Mesendoderm (in vitro differentiated cells): ENCODE measurements around the gene RAB17.

ENCODE experiments used
- DNase-seq: peaks from one replicate; pipeline ENCODE4 v3.0.0; 2013
- H2AK5ac ChIP-seq: 2 replicates; pipeline ENCODE4 v1.6.1; 2013; ENCODE audit warnings: low read length, inconsistent platforms
- H2BK120ac ChIP-seq: 2 replicates; pipeline ENCODE4 v1.6.1; 2013; ENCODE audit warnings: low read depth, mild to moderate bottlenecking, low read length, moderate library complexity, mixed read lengths
- H2BK15ac ChIP-seq: replicated peaks from 2 replicates; pipeline ENCODE4 v1.6.1; 2013; ENCODE audit warnings: low read depth, mild to moderate bottlenecking, moderate library complexity
- H2BK5ac ChIP-seq: 2 replicates; pipeline ENCODE4 v1.6.1; 2013; ENCODE audit warnings: low read length, inconsistent platforms
- H3K18ac ChIP-seq: 2 replicates; pipeline ENCODE4 v1.6.1; 2013; ENCODE audit warnings: mild to moderate bottlenecking, low read length, mixed read lengths
- H3K23ac ChIP-seq: one replicate; pipeline ENCODE4 v1.6.1; 2013; ENCODE audit warnings: low read length
- H3K27ac ChIP-seq: 2 replicates; pipeline ENCODE4 v1.5.1; 2013; ENCODE audit warnings: low read depth, mild to moderate bottlenecking, inconsistent platforms, low read length, moderate library complexity
- H3K27me3 ChIP-seq: 2 replicates; pipeline ENCODE4 v1.6.1; 2013; ENCODE audit warnings: low read length, control low read depth, mild to moderate bottlenecking, inconsistent platforms; ENCODE audit not compliant: insufficient read depth, poor library complexity
- H3K36me3 ChIP-seq: 2 replicates; pipeline ENCODE4 v1.6.1; 2013; ENCODE audit warnings: low read length, inconsistent platforms; ENCODE audit not compliant: control insufficient read depth, insufficient read depth
- H3K4ac ChIP-seq: one replicate; pipeline ENCODE4 v1.6.1; 2013; ENCODE audit warnings: low read depth, mild to moderate bottlenecking, low read length, moderate library complexity
- H3K4me1 ChIP-seq: 2 replicates; pipeline ENCODE4 v1.6.1; 2013; ENCODE audit warnings: low read depth, low read length, inconsistent platforms; ENCODE audit not compliant: control insufficient read depth
- H3K4me2 ChIP-seq: 2 replicates; pipeline ENCODE4 v1.6.1; 2013; ENCODE audit warnings: low read length
- H3K4me3 ChIP-seq: 2 replicates; pipeline ENCODE4 v1.5.1; 2013; ENCODE audit warnings: mild to moderate bottlenecking, low read length
- H3K56ac ChIP-seq: one replicate; pipeline ENCODE4 v1.6.1; 2013; ENCODE audit warnings: low read length
- H3K79me1 ChIP-seq: 2 replicates; pipeline ENCODE4 v1.6.1; 2013; ENCODE audit warnings: low read length, inconsistent platforms
- H3K79me2 ChIP-seq: 2 replicates; pipeline ENCODE4 v1.6.1; 2013; ENCODE audit warnings: mild to moderate bottlenecking, low read length; ENCODE audit not compliant: control insufficient read depth, insufficient read depth
- H3K9ac ChIP-seq: 2 replicates; pipeline ENCODE4 v1.6.1; 2013; ENCODE audit warnings: low read length, inconsistent platforms
- H4K5ac ChIP-seq: one replicate; pipeline ENCODE4 v1.6.1; 2013; ENCODE audit warnings: low read length
- H4K8ac ChIP-seq: one replicate; pipeline ENCODE4 v1.6.1; 2013; ENCODE audit warnings: low read depth, mild to moderate bottlenecking, control low read depth, low read length, moderate library complexity
- WGBS: extraction: QIAGEN DNeasy Blood & Tissue Kit; methylation state at CpG from one replicate; pipeline ENCODE4 v1.1.7; 2013; ENCODE audit warnings: low lambda C conversion rate, missing lambda C conversion rate; ENCODE audit not compliant: insufficient coverage; ENCODE audit errors: extremely low coverage; 5-methylcytosine and 5-hydroxymethylcytosine counted together

The RAB17 gene

DNA sequence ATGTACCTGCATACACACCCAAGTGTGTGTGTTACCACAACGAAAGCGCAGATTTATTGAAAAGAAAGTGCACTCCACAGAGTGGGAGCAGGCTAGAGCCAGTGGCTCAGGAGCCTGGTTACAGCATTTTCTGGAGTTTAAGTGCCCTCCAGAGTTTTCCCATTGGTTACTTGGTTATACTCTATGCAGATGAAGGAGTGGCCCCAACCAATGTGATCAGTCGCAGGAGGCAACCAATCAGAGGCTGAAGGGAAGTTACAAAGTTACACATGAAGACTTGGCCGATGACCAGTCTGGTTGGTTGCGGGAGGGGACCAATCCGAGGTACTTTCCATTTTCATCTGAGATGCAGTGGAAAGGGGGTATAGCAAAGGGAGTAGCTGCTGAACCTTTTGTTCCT is 37.6 kb downstream of the RAB17 start:
- Histone ChIP-seq H2BK15ac (no peak overlapping the region), H3K36me3 (peaks cover 2% of the 10 kb centered on the region), H3K27ac (no peak overlapping the region), H3K56ac (no peak overlapping the region), H3K4me2 (no peak overlapping the region), H3K9ac (no peak overlapping the region), H4K5ac (no peak overlapping the region), H3K23ac (no peak overlapping the region), H3K79me1 (no peaks in the 10 kb centered on the region), H4K8ac (no peak overlapping the region), H3K4me3 (no peak overlapping the region), H2BK5ac (no peak overlapping the region), H2AK5ac (no peak overlapping the region), H3K4me1 (no peaks in the 10 kb centered on the region), H3K18ac (no peak overlapping the region), H3K27me3 (no peaks in the 10 kb centered on the region), H3K79me2 (no peaks in the 10 kb centered on the region), H2BK120ac (no peak overlapping the region), H3K4ac (no peak overlapping the region)
- WGBS: no CpG with 5 or more reads among the region's 6 CpGs
- no peak for DNase-seq

- H4K8ac ChIP-seq: no peak overlapping the region
- no peak overlapping the region for H3K4me3 ChIP-seq
Observed at GRCh38 chr2:237551071-237551574, 39.4 kb downstream of the RAB17 start.

DNA sequence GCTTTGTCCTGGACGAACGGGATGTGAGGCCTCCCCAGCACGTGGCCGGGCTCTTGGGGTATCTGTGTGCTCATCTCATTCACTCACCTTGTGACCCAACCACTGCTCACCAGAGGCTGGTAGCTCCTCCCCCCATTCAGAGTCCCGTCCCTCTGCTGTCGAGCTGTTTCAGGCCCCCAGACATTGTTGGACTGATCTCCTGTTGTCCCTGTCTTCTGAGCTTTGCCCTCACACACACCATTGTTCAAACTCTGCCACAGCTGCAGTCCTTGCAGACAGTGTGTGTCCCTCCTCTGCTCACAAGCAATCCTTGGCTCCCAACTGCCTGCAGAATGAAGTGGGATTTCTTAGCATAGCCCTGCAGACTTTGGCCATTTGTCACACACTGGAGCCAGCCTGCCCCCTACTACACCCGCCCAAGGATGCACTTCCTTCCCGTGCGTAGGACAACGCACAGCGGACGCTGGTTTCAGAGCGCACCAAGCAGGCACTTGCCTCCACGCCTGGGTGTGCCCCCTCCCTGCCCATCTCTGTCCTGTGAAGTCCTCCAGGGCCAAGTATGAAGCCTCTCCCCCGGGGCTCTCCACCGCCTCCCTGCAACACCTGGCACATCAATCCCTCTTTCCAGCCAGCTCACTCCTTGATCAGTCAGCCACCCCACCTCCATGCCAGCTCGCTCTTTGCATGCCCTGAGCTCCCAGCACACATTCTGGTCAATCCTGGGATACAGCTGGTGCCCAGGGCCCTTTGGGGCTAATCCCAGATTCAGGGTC is 40.7 kb downstream of the RAB17 start:
- Histone ChIP-seq H3K4me3 (no peak overlapping the region), H3K4ac (no peak overlapping the region), H3K79me1 (no peaks in the 10 kb centered on the region), H3K4me1 (peaks cover 6% of the 10 kb centered on the region), H2BK15ac (no peak overlapping the region), H2BK5ac (peak overlapping the region; percentile 40), H3K27ac (no peak overlapping the region), H3K36me3 (peaks cover 2% of the 10 kb centered on the region), H3K23ac (no peak overlapping the region), H2AK5ac (no peak overlapping the region), H3K9ac (no peak overlapping the region), H3K79me2 (no peaks in the 10 kb centered on the region), H4K5ac (no peak overlapping the region), H3K56ac (no peak overlapping the region), H3K4me2 (no peak overlapping the region), H3K18ac (no peak overlapping the region), H4K8ac (no peak overlapping the region), H3K27me3 (no peaks in the 10 kb centered on the region), H2BK120ac (no peak overlapping the region)
- no CpG with 5 or more reads among the region's 17 CpGs for WGBS
- DNase-seq: no peak

More at GRCh38 chr2:237551071-237551574, 39.4 kb downstream of the RAB17 start:
- H3K4ac ChIP-seq: no peak overlapping the region
- H2AK5ac ChIP-seq: no peak overlapping the region
- no peaks in the 10 kb centered on the region for H3K27me3 ChIP-seq
- peaks cover 6% of the 10 kb centered on the region for H3K4me1 ChIP-seq
- no CpG with 5 or more reads among the region's 16 CpGs for WGBS
- no peak overlapping the region for H3K18ac ChIP-seq
- no peak overlapping the region for H3K23ac ChIP-seq
- no peak overlapping the region for H3K27ac ChIP-seq
- no peak overlapping the region for H3K56ac ChIP-seq
- no peak for DNase-seq
- H2BK5ac ChIP-seq: no peak overlapping the region
- H3K79me2 ChIP-seq: no peaks in the 10 kb centered on the region
- no peak overlapping the region for H2BK15ac ChIP-seq
- peaks cover 2% of the 10 kb centered on the region for H3K36me3 ChIP-seq
- no peaks in the 10 kb centered on the region for H3K79me1 ChIP-seq
- H3K9ac ChIP-seq: no peak overlapping the region
- no peak overlapping the region for H3K4me2 ChIP-seq
- H2BK120ac ChIP-seq: no peak overlapping the region
- no peak overlapping the region for H4K5ac ChIP-seq

DNA sequence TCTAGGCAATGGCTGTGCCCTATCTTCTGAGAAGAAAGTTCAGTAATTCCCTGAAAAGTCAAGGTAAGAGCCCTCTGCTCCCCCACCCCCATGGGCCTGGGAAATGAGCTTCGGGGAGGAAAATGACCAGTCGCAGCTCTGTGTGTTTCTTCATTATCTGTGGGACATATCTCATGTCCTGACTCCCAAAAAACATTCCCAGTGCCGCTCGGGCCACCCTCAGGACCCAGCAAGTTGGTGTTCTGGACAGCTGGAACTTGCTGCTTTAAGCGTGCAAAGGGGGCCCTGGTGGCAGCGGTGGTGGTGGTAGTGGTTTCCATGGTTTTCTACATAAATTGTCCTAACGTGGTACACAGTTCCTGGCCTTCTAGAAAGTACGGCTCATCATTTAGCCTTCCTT is 41.3 kb downstream of the RAB17 start:
- Histone ChIP-seq H3K23ac (no peak overlapping the region), H4K8ac (no peak overlapping the region), H3K27ac (no peak overlapping the region), H3K4me1 (peaks cover 6% of the 10 kb centered on the region), H3K27me3 (no peaks in the 10 kb centered on the region), H3K56ac (no peak overlapping the region), H2AK5ac (no peak overlapping the region), H2BK5ac (peak overlapping the region; percentile 40), H3K4me3 (no peak overlapping the region), H3K9ac (no peak overlapping the region), H2BK120ac (no peak overlapping the region), H2BK15ac (no peak overlapping the region), H3K4me2 (no peak overlapping the region), H3K36me3 (peaks cover 2% of the 10 kb centered on the region), H3K4ac (no peak overlapping the region), H3K18ac (no peak overlapping the region), H3K79me1 (no peaks in the 10 kb centered on the region), H4K5ac (no peak overlapping the region), H3K79me2 (no peaks in the 10 kb centered on the region)
- no peak for DNase-seq
- WGBS: no CpG with 5 or more reads among the region's 8 CpGs

DNA sequence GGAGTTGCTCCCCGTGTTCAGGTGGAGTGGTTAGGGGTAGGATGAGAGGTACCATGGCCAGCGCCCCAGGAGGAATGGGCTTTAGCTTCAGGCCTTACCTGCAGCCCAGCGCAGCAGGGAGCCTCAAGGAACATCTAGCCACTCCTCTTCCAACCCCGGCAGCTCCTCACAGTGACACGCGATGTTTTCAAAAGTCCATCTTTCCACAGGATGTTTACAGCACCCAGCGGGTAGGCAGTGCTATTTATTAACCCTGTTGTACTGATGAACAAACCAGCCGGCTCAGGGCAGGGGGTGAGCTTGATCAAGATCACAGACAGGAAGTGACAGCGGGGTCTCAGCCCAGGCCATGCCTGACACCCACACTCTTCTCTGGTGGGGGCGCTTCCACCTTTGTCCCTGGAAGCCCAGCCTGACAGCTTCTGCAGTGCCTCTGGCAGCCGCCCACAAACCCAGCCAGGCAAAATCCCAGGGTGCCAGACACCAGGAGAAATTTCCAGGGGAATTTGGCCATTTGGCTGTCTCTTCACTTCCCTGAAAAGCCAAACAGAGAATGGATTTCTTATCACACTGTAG is 42.6 kb downstream of the RAB17 start:
- H3K9ac ChIP-seq: no peak overlapping the region
- no peak overlapping the region for H4K8ac ChIP-seq
- no peak overlapping the region for H3K18ac ChIP-seq
- no peak overlapping the region for H2AK5ac ChIP-seq
- no peak overlapping the region for H2BK120ac ChIP-seq
- no peak overlapping the region for H3K27ac ChIP-seq
- no peak overlapping the region for H2BK5ac ChIP-seq
- no peaks in the 10 kb centered on the region for H3K79me2 ChIP-seq
- H3K56ac ChIP-seq: no peak overlapping the region
- H3K4me3 ChIP-seq: no peak overlapping the region
- DNase-seq: peak; percentile 81
- no peaks in the 10 kb centered on the region for H3K27me3 ChIP-seq
- H3K79me1 ChIP-seq: no peaks in the 10 kb centered on the region
- H3K4ac ChIP-seq: no peak overlapping the region
- no peaks in the 10 kb centered on the region for H3K36me3 ChIP-seq
- peaks cover 6% of the 10 kb centered on the region for H3K4me1 ChIP-seq
- WGBS: no CpG with 5 or more reads among the region's 11 CpGs
- H3K4me2 ChIP-seq: no peak overlapping the region
- no peak overlapping the region for H3K23ac ChIP-seq
- no peak overlapping the region for H2BK15ac ChIP-seq
- no peak overlapping the region for H4K5ac ChIP-seq
